GM23248 (cell line): ENCODE results near the gene RASA4. TPM values are rescaled to one million over a fixed set of nuclear protein-coding genes. Genes with fewer than 3 reads are reported as not detected.
"Not testable (repeated sequence)": the region's sequence is repeated elsewhere in the genome, so short reads cannot be mapped to it uniquely, and the experiment has no call there.

Experiments used
- DNase-seq: peaks from one replicate; pipeline ENCODE4 v3.0.0-alpha.2; 2015
- H2AFZ ChIP-seq: fragments of 200-600 bp; sonication (generic); 2 replicates; pipeline ENCODE4 v1.6.1; 2016; ENCODE audit warnings: antibody characterized with exemption
- H3F3A ChIP-seq: fragments of 200-600 bp; sonication (generic); 2 replicates; pipeline ENCODE4 v1.6.1; 2016; ENCODE audit warnings: mild to moderate bottlenecking, antibody characterized with exemption, mixed run types; ENCODE audit not compliant: insufficient read depth
- H3K27ac ChIP-seq: fragments of 200-600 bp; sonication (generic); 2 replicates; pipeline ENCODE4 v1.5.1; 2016; ENCODE audit warnings: mild to moderate bottlenecking
- H3K27me3 ChIP-seq: fragments of 200-600 bp; sonication (generic); replicated peaks from 2 replicates; pipeline ENCODE4 v1.6.1; 2016; ENCODE audit warnings: mild to moderate bottlenecking; ENCODE audit not compliant: insufficient read depth
- H3K36me3 ChIP-seq: fragments of 200-600 bp; sonication (generic); 2 replicates; pipeline ENCODE4 v1.6.1; 2016; ENCODE audit warnings: low read depth, mild to moderate bottlenecking
- H3K4me1 ChIP-seq: fragments of 200-600 bp; sonication (generic); 2 replicates; pipeline ENCODE4 v1.6.1; 2016; ENCODE audit warnings: mild to moderate bottlenecking; ENCODE audit not compliant: insufficient read depth
- H3K4me2 ChIP-seq: fragments of 200-600 bp; sonication (generic); one replicate; pipeline ENCODE4 v1.6.1; 2016; ENCODE audit warnings: mild to moderate bottlenecking; ENCODE audit not compliant: unreplicated experiment
- H3K4me3 ChIP-seq: fragments of 200-600 bp; sonication (generic); 2 replicates; pipeline ENCODE4 v1.5.1; 2016; ENCODE audit warnings: mild to moderate bottlenecking
- H3K79me2 ChIP-seq: fragments of 200-600 bp; sonication (generic); 2 replicates; pipeline ENCODE4 v1.6.1; 2016; ENCODE audit warnings: mild to moderate bottlenecking; ENCODE audit not compliant: insufficient read depth
- H3K9ac ChIP-seq: fragments of 200-600 bp; sonication (generic); 2 replicates; pipeline ENCODE4 v1.6.1; 2016; ENCODE audit warnings: mild to moderate bottlenecking
- H3K9me2 ChIP-seq: fragments of 200-600 bp; sonication (generic); 2 replicates; pipeline ENCODE4 v1.6.1; 2016; ENCODE audit warnings: mixed run types, mild to moderate bottlenecking, moderate library complexity; ENCODE audit not compliant: insufficient read depth
- H3K9me3 ChIP-seq: fragments of 200-600 bp; sonication (generic); one replicate; pipeline ENCODE4 v1.6.1; 2017; ENCODE audit warnings: low read depth
- H4K20me1 ChIP-seq: fragments of 200-600 bp; sonication (generic); 2 replicates; pipeline ENCODE4 v1.6.0; 2016; ENCODE audit not compliant: insufficient read depth
- WGBS, 2 experiments: methylation state at CpG; one replicate each; pipeline ENCODE4 v1.1.6; 2015 to 2017; ENCODE audit warnings: low lambda C conversion rate in 2 of 2, low coverage in 1 of 2; ENCODE audit errors: missing lambda C conversion rate in 2 of 2; 5-methylcytosine and 5-hydroxymethylcytosine counted together
- in situ Hi-C: fragments of 300-500 bp; cut with MboI; formaldehyde crosslinking; loops from 2 replicates; pipeline ENCODE4 v1.15.0; 2020
- polyA plus RNA-seq: library from polyadenylated mRNA; unstranded; fragments of >200 nt; fragmentation: Nextera tagmentation; extraction: Ambion mirVana; gene quantifications from 2 replicates; pipeline ENCODE4 v1.2.1, GENCODE V29; 2016
- total RNA-seq: library from RNA; depleted of rRNA; stranded (reverse); fragments of >200 nt; shearing (Covaris generic); gene quantifications from 2 replicates; pipeline ENCODE4 v1.2.3, GENCODE V29; 2014

The RASA4 gene
- total and polyA plus RNA-seq, 2 experiments from 2014 or later: 1.2 to 1.7 TPM

GRCh38 chr7:102604431-102605145, 12.0 kb downstream of the RASA4 start:
- H3K36me3 ChIP-seq, H3K27ac ChIP-seq, H3F3A ChIP-seq, H4K20me1 ChIP-seq, H3K9me3 ChIP-seq, H3K9ac ChIP-seq, H2AFZ ChIP-seq, H3K4me3 ChIP-seq, H3K27me3 ChIP-seq, H3K4me1 ChIP-seq, DNase-seq, H3K9me2 ChIP-seq, H3K4me2 ChIP-seq, H3K79me2 ChIP-seq, in situ Hi-C loops: not testable (repeated sequence)
- no CpG with 5 or more reads among the region's 19 CpGs for WGBS, 2 experiments

GRCh38 chr7:102602317-102602716, 14.2 kb downstream of the RASA4 start:
- no CpG with 5 or more reads among the region's 12 CpGs for WGBS, 2 experiments
- H3F3A ChIP-seq, H3K36me3 ChIP-seq, H3K4me2 ChIP-seq, H3K9me2 ChIP-seq, DNase-seq, H3K27me3 ChIP-seq, H2AFZ ChIP-seq, H3K79me2 ChIP-seq, H3K27ac ChIP-seq, H3K4me1 ChIP-seq, in situ Hi-C loops, H3K9ac ChIP-seq, H4K20me1 ChIP-seq, H3K9me3 ChIP-seq, H3K4me3 ChIP-seq: not testable (repeated sequence)

GRCh38 chr7:102599699-102600098, 16.9 kb downstream of the RASA4 start:
- H3K9ac ChIP-seq, H3K79me2 ChIP-seq, H3F3A ChIP-seq, H3K36me3 ChIP-seq, H3K4me2 ChIP-seq, H3K4me1 ChIP-seq, H3K4me3 ChIP-seq, H3K27me3 ChIP-seq, DNase-seq, H3K27ac ChIP-seq, in situ Hi-C loops, H3K9me2 ChIP-seq, H4K20me1 ChIP-seq, H2AFZ ChIP-seq, H3K9me3 ChIP-seq: not testable (repeated sequence)
- no CpG with 5 or more reads among the region's 9 CpGs for WGBS, 2 experiments

DNA sequence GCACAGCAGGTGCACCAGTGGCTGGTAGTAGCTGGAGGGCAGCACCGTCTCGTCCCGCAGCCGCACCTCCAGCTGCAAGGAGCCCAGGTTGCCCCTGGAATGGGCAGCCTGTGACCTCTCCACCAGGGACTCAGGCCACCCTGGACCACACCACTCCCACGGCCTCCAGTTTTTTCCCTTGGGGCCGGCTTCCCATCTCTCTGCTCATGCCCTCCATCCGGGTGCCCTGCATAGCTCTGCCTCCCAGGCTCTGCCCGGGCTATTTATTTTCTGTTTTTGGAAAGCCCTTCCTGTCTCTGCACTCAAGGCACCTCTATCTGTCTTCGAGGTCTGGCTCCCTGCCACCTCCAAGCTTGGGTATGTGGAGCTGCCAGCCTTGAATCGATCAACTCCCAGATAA, 20.5 kb downstream of the RASA4 start:
- H3K4me3 ChIP-seq, H3K36me3 ChIP-seq, DNase-seq, H3K9ac ChIP-seq, H3K27me3 ChIP-seq, H4K20me1 ChIP-seq, H3K4me1 ChIP-seq, H3K9me3 ChIP-seq, H3K9me2 ChIP-seq, H3K27ac ChIP-seq, H3K79me2 ChIP-seq, in situ Hi-C loops, H3F3A ChIP-seq, H2AFZ ChIP-seq, H3K4me2 ChIP-seq: not testable (repeated sequence)
- WGBS, 2 experiments: 50% methylated on average over 3 of the region's 10 CpGs; no CpG with 5 or more reads in 1 of the 2 experiments

- no CpG with 5 or more reads among the region's 68 CpGs for WGBS, 2 experiments
- H3K36me3 ChIP-seq, H3K79me2 ChIP-seq, in situ Hi-C loops, H3K4me1 ChIP-seq, H3K4me3 ChIP-seq, H3F3A ChIP-seq, H2AFZ ChIP-seq, H3K9ac ChIP-seq, H3K9me3 ChIP-seq, H3K4me2 ChIP-seq, H4K20me1 ChIP-seq, H3K27ac ChIP-seq, H3K27me3 ChIP-seq, DNase-seq, H3K9me2 ChIP-seq: not testable (repeated sequence)
Measured at GRCh38 chr7:102593637-102594334, 22.8 kb downstream of the RASA4 start.

GRCh38 chr7:102592477-102593019, 24.0 kb downstream of the RASA4 start:
- H3F3A ChIP-seq, H3K9ac ChIP-seq, H3K27ac ChIP-seq, H3K27me3 ChIP-seq, H3K4me3 ChIP-seq, H2AFZ ChIP-seq, DNase-seq, H3K4me2 ChIP-seq, H3K9me2 ChIP-seq, H3K79me2 ChIP-seq, H3K36me3 ChIP-seq, H4K20me1 ChIP-seq, H3K9me3 ChIP-seq, H3K4me1 ChIP-seq, in situ Hi-C loops: not testable (repeated sequence)
- 27 to 39% methylated on average over 3 to 9 of the region's 26 CpGs for WGBS, 2 experiments

- H3K4me1 ChIP-seq, H3K27ac ChIP-seq, H3K36me3 ChIP-seq, in situ Hi-C loops, DNase-seq, H3K9me3 ChIP-seq, H3K4me2 ChIP-seq, H3K4me3 ChIP-seq, H3K9ac ChIP-seq, H3K9me2 ChIP-seq, H3F3A ChIP-seq, H3K79me2 ChIP-seq, H4K20me1 ChIP-seq, H3K27me3 ChIP-seq, H2AFZ ChIP-seq: not testable (repeated sequence)
- no CpG with 5 or more reads among the region's 9 CpGs for WGBS, 2 experiments
Measured at GRCh38 chr7:102589857-102590256, 26.7 kb downstream of the RASA4 start.
